Hepatocyte (in vitro differentiated cells): ENCODE results near the gene IMMP2L.

Source experiments
- EZH2 ChIP-seq: fragments of 200-600 bp; sonication (generic); IDR thresholded peaks from 2 replicates; pipeline ENCODE4 v1.6.1; 2016; ENCODE audit warnings: antibody characterized with exemption, mild to moderate bottlenecking, borderline replicate concordance
- EZH2phosphoT487 ChIP-seq: fragments of 200-600 bp; sonication (generic); IDR thresholded peaks from one replicate; pipeline ENCODE4 v1.6.1; 2018; ENCODE audit warnings: antibody characterized with exemption, mild to moderate bottlenecking, low read depth, moderate library complexity; ENCODE audit not compliant: unreplicated experiment, severe bottlenecking
- TF ChIP-seq, protein P1 (sequence below): fragments of 200-600 bp; sonication (generic); IDR thresholded peaks from 2 replicates; pipeline ENCODE4 v1.5.1; 2016; ENCODE audit warnings: antibody characterized with exemption, mild to moderate bottlenecking; ENCODE audit not compliant: poor library complexity

DNA sequence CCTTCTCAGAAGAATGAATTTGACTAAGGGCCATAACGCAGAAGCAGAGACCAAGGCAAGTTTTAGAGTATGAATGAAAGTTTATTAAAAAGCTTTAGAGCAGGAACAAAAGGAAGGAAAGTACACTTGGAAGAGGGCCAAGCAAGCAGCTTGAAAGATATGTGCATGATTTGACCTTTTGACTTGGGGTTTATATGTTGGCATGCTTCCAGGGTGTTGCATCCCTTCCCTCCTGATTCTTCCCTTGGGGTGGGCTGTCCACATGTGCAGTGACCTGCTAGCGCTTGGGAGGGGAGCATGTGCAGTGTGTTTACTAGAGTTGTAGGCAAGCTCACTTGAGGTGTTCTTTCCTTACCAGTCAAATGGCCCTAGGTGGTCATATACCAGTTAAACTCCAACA, 509.3 kb downstream of the IMMP2L start:
- TF ChIP-seq EZH2phosphoT487 (no peak), EZH2 (no peak)
- TF ChIP-seq, protein P1, sequence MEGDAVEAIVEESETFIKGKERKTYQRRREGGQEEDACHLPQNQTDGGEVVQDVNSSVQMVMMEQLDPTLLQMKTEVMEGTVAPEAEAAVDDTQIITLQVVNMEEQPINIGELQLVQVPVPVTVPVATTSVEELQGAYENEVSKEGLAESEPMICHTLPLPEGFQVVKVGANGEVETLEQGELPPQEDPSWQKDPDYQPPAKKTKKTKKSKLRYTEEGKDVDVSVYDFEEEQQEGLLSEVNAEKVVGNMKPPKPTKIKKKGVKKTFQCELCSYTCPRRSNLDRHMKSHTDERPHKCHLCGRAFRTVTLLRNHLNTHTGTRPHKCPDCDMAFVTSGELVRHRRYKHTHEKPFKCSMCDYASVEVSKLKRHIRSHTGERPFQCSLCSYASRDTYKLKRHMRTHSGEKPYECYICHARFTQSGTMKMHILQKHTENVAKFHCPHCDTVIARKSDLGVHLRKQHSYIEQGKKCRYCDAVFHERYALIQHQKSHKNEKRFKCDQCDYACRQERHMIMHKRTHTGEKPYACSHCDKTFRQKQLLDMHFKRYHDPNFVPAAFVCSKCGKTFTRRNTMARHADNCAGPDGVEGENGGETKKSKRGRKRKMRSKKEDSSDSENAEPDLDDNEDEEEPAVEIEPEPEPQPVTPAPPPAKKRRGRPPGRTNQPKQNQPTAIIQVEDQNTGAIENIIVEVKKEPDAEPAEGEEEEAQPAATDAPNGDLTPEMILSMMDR: no peak
